Vagina (tissue), 2 donors: Measurements from ENCODE around the gene TGM1. TPM values are rescaled to one million over a fixed set of nuclear protein-coding genes. Genes with fewer than 3 reads are reported as not detected.

Experiments used
- DNase-seq, 2 donors: peaks; one replicate each; pipeline ENCODE4 v3.0.0-alpha.2; 2017; ENCODE audit errors: extremely low spot score in 2 of 2
- H3K27ac ChIP-seq: fragments of 200-600 bp; sonication (generic); one replicate; pipeline ENCODE4 v1.5.1; 2019
- H3K27me3 ChIP-seq: fragments of 200-600 bp; sonication (generic); one replicate; pipeline ENCODE4 v1.5.1; 2019
- H3K36me3 ChIP-seq, 2 donors: fragments of 200-600 bp; sonication (generic); one replicate each; pipeline ENCODE4 v1.5.1; 2017 to 2019
- H3K4me1 ChIP-seq: fragments of 200-600 bp; sonication (generic); one replicate; pipeline ENCODE4 v1.5.1; 2019
- H3K4me3 ChIP-seq, 2 donors: fragments of 200-600 bp; sonication (generic); 1 replicate in 1 of 2; 2 replicates in 1 of 2; pipeline ENCODE4 v1.5.1; 2016 to 2019
- H3K9me3 ChIP-seq: fragments of 200-600 bp; sonication (generic); one replicate; pipeline ENCODE4 v1.5.1; 2019
- POLR2A ChIP-seq, 2 donors: fragments of 450-650 bp; IDR thresholded peaks; one replicate each; pipeline ENCODE4 v1.6.1; 2017; ENCODE audit warnings: antibody characterized with exemption in 2 of 2, mild to moderate bottlenecking in 2 of 2, moderate library complexity in 2 of 2
- POLR2AphosphoS5 ChIP-seq, 2 donors: sonication (generic); formaldehyde crosslinking; IDR thresholded peaks; one replicate each; pipeline ENCODE4 v1.9.0; 2017; ENCODE audit warnings: antibody characterized with exemption in 2 of 2, mild to moderate bottlenecking in 2 of 2, low read depth in 1 of 2; ENCODE audit not compliant: insufficient read depth in 1 of 2
- intact Hi-C: fragments of 100-400 bp; cut with DNase I; formaldehyde crosslinking; loops from one replicate; pipeline ENCODE4 v1.15.1; 2023
- total RNA-seq: library from RNA; depleted of rRNA; stranded (reverse); fragments of >200 nt; gene quantifications from one replicate; pipeline ENCODE4 v1.2.3, GENCODE V29; 2016
- TF ChIP-seq, protein P1 (sequence below), 3 experiments: fragments of 450-650 bp in 2 of 3; fragments of 200-600 bp in 1 of 3; sonication (generic) in 1 of 3; IDR thresholded peaks; one replicate each; pipeline ENCODE4 v1.5.1; 2017 to 2019; ENCODE audit warnings: antibody characterized with exemption in 3 of 3, mild to moderate bottlenecking in 2 of 3, moderate library complexity in 2 of 3

Gene TGM1
- total RNA-seq, 1 donor from 2014 or later: 269 TPM

GRCh38 chr14:24270537-24271133 lies 7.7 kb upstream of the TGM1 start:
- Histone ChIP-seq H3K4me3 (peak overlapping the region; percentile 89 to 90), H3K9me3 (no peaks in the 10 kb centered on the region), H3K27ac (peak overlapping the region; percentile 97), H3K4me1 (peaks cover 18% of the 10 kb centered on the region), H3K27me3 (no peaks in the 10 kb centered on the region), H3K36me3 (peaks cover 0 to 22% of the 10 kb centered on the region in 2 donors)
- intact Hi-C loops: no loop called here
- TF ChIP-seq, protein P1, sequence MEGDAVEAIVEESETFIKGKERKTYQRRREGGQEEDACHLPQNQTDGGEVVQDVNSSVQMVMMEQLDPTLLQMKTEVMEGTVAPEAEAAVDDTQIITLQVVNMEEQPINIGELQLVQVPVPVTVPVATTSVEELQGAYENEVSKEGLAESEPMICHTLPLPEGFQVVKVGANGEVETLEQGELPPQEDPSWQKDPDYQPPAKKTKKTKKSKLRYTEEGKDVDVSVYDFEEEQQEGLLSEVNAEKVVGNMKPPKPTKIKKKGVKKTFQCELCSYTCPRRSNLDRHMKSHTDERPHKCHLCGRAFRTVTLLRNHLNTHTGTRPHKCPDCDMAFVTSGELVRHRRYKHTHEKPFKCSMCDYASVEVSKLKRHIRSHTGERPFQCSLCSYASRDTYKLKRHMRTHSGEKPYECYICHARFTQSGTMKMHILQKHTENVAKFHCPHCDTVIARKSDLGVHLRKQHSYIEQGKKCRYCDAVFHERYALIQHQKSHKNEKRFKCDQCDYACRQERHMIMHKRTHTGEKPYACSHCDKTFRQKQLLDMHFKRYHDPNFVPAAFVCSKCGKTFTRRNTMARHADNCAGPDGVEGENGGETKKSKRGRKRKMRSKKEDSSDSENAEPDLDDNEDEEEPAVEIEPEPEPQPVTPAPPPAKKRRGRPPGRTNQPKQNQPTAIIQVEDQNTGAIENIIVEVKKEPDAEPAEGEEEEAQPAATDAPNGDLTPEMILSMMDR (IDR thresholded peaks at IDR 0.05): no peak
- no peak for TF ChIP-seq POLR2AphosphoS5 (IDR thresholded peaks at IDR 0.05; ENCODE audit: insufficient read depth in 1 of 2, low read depth in 1 of 2)
- no peak for TF ChIP-seq POLR2A (IDR thresholded peaks at IDR 0.05)
- DNase-seq: no peak

DNA sequence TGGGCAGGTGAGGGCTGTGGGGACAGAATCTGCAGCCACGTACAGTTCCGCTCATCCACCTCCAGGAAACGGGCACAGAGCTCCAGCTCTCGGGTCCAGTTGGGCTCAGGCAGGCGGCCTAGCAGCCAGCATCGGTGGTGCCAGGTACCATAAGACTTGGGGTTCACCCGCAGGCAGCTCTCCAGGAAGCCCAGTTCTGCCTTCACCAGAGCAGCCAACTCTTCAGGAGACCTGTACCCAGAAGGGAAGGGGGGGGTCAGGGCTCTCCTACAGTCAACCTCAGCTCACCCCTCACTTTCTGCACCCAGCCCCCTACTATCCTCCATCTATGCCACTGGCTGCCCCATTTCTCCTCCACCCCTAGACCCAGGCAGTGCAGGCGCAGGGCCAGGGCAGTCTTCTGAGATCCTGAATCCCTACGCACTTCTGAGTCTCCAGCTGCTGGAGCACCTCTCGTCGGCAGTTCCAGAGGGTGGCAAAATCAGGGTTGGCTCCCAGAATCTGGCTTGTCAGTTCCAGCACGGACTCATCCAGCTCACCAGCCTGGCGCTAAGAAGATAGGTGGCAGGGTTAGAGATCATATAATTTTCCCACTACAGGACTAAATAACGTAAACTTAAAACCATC lies 7.0 kb upstream of the TGM1 start:
- H3K27ac ChIP-seq: no peak overlapping the region
- H3K36me3 ChIP-seq: peaks cover 0 to 28% of the 10 kb centered on the region in 2 donors
- no peak for TF ChIP-seq POLR2AphosphoS5 (IDR thresholded peaks at IDR 0.05; ENCODE audit: insufficient read depth in 1 of 2, low read depth in 1 of 2)
- TF ChIP-seq, protein P1 (IDR thresholded peaks at IDR 0.05): no peak
- no peak for TF ChIP-seq POLR2A (IDR thresholded peaks at IDR 0.05)
- no peak overlapping the region for H3K4me3 ChIP-seq
- no peaks in the 10 kb centered on the region for H3K9me3 ChIP-seq
- intact Hi-C loops: no loop called here
- no peak for DNase-seq
- H3K4me1 ChIP-seq: peaks cover 18% of the 10 kb centered on the region
- no peaks in the 10 kb centered on the region for H3K27me3 ChIP-seq

DNA sequence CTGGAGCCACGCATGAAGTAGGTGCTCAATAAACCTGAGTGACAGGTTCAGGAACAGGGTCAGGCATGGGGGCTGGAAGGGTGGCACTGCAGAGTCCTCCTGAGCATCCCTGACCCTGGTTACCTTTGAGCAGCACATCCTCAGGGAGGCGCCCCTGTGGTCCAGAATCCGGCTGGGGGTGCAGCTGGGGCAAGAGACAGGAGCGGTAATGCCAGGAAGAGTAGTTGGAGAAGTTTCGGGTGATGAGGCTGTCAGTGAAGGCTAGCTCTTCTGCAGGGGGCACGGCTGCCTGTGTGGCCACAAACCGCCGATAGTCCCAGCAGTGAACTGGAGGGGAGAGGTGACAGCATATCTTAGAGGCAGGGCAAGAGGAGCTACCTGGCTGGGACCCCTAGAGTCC lies 6.4 kb upstream of the TGM1 start:
- H3K27ac ChIP-seq: no peak overlapping the region
- intact Hi-C loops: no loop called here

GRCh38 chr14:24268225-24268624 lies 5.2 kb upstream of the TGM1 start:
- TF ChIP-seq, protein P1 (IDR thresholded peaks at IDR 0.05): no peak
- TF ChIP-seq POLR2AphosphoS5 (IDR thresholded peaks at IDR 0.05; ENCODE audit: insufficient read depth in 1 of 2, low read depth in 1 of 2) (no peak), POLR2A (IDR thresholded peaks at IDR 0.05) (no peak)
- no peak overlapping the region for H3K27ac ChIP-seq
- no peak overlapping the region for H3K4me3 ChIP-seq
- intact Hi-C loops: no loop called here
- peaks cover 18% of the 10 kb centered on the region for H3K4me1 ChIP-seq
- DNase-seq: no peak
- no peaks in the 10 kb centered on the region for H3K27me3 ChIP-seq
- peaks cover 0 to 28% of the 10 kb centered on the region in 2 donors for H3K36me3 ChIP-seq
- H3K9me3 ChIP-seq: no peaks in the 10 kb centered on the region

More for the DNA sequence above, 6.4 kb upstream of the TGM1 start:
- Histone ChIP-seq H3K4me1 (peaks cover 18% of the 10 kb centered on the region), H3K4me3 (no peak overlapping the region), H3K36me3 (peaks cover 0 to 28% of the 10 kb centered on the region in 2 donors), H3K27me3 (no peaks in the 10 kb centered on the region), H3K9me3 (no peaks in the 10 kb centered on the region)
- DNase-seq: no peak
- TF ChIP-seq POLR2A (IDR thresholded peaks at IDR 0.05): no peak
- no peak for TF ChIP-seq POLR2AphosphoS5 (IDR thresholded peaks at IDR 0.05; ENCODE audit: insufficient read depth in 1 of 2, low read depth in 1 of 2)
- TF ChIP-seq, protein P1 (IDR thresholded peaks at IDR 0.05): no peak

GRCh38 chr14:24267516-24267915 lies 4.5 kb upstream of the TGM1 start:
- H3K4me1 ChIP-seq: peaks cover 15% of the 10 kb centered on the region

More at GRCh38 chr14:24267516-24267915, 4.5 kb upstream of the TGM1 start:
- Histone ChIP-seq H3K27me3 (no peaks in the 10 kb centered on the region), H3K4me3 (no peak overlapping the region), H3K27ac (no peak overlapping the region), H3K9me3 (no peaks in the 10 kb centered on the region), H3K36me3 (peaks cover 0 to 28% of the 10 kb centered on the region in 2 donors)
- no peak for DNase-seq
- intact Hi-C loops: no loop called here
- TF ChIP-seq, protein P1 (IDR thresholded peaks at IDR 0.05): no peak
- TF ChIP-seq POLR2AphosphoS5 (IDR thresholded peaks at IDR 0.05; ENCODE audit: insufficient read depth in 1 of 2, low read depth in 1 of 2) (no peak), POLR2A (IDR thresholded peaks at IDR 0.05) (no peak)
